ENCODE data around the gene CSRP2.

CSRP2 gene

DNA sequence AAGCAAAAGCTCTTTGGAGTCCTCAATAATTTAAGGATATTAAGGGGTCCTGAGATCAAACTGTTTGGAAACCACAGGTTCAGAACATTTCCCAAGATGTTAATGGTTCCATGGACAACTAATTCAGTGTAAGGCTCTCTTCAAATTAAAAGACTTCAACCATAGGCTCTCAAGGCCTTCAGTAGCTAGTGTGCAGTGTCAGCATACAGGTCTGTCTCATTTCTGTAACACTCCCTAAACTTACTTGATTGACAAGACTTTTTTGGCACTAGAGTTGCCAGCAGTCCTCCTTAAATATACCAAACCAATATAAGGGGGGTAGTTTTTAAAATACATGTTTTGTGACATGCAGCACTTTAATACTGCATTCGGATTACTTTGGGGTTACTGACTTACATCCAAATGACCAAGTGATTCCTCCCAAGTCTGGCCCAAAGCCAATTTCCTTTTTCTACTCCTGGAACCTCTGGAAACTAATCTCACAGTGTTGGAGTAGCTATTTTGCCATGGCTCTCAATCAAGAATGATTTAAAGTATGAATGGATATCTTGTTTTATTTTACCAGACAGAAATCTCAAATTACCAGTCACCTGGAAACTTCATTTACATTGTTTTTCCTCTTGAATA, 22.7 kb downstream of the CSRP2 start:
- TF ChIP-seq, protein P1, sequence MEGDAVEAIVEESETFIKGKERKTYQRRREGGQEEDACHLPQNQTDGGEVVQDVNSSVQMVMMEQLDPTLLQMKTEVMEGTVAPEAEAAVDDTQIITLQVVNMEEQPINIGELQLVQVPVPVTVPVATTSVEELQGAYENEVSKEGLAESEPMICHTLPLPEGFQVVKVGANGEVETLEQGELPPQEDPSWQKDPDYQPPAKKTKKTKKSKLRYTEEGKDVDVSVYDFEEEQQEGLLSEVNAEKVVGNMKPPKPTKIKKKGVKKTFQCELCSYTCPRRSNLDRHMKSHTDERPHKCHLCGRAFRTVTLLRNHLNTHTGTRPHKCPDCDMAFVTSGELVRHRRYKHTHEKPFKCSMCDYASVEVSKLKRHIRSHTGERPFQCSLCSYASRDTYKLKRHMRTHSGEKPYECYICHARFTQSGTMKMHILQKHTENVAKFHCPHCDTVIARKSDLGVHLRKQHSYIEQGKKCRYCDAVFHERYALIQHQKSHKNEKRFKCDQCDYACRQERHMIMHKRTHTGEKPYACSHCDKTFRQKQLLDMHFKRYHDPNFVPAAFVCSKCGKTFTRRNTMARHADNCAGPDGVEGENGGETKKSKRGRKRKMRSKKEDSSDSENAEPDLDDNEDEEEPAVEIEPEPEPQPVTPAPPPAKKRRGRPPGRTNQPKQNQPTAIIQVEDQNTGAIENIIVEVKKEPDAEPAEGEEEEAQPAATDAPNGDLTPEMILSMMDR (IDR thresholded peaks at IDR 0.05) = no peak

DNA sequence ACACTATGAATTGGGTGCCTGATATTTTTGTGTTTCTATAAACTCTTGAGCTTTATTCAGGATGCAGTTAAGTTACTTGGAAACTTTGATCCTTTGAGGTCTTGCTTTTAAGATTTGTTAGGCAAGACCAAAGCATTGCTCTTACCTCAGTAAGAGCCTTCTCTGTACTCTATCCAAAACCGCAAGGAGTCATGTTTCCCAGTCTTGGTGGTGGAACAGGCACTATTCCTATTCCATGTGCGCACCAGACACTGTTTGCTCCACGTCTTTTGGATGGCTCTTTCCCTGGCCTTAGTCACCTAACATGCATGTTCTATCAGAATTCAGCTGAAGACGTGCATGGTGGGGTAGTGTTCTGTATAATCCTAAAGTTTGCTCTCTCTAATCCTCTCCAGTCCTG, 23.5 kb downstream of the CSRP2 start:
- TF ChIP-seq, protein P1 (IDR thresholded peaks at IDR 0.05) = no peak

DNA sequence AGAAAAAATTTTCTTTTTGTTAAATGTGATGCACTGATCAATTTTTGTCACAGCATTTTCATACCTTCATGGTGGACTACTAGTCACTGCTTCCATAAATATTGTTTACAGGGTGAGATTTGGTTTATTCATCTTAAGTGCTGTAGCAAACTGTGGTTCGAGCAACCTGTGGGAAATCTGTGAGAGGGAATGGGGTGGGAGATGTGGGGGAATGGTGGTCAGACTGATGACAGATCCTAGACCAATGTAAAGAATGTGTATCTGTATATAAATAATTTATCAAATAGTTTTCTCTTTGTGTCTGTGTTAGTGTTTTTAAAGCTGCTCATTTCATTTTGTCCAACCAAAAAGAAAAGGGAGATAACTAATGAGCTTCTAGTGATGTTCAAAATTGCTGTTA, 26.7 kb downstream of the CSRP2 start:
- TF ChIP-seq, protein P1 (IDR thresholded peaks at IDR 0.05) = no peak

DNA sequence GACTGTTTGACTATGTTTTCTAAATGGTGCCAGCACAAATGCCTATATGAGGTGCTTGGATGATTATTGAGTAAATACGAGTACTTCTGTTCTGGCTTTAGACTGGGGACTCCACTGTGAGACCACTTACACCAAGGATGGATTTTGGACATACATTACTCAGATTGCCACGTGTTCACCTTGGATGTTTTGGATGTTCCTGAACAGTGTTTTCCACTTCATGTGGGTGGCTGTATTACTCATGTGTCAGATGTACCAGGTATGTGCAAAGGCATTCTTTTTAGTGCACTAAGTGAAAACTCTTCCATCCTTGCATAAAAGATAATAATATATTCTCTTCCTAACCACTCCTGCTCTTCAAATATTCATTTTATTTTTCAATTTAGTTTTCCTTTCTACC, 30.7 kb downstream of the CSRP2 start:
- TF ChIP-seq, protein P1 (IDR thresholded peaks at IDR 0.05) = no peak

DNA sequence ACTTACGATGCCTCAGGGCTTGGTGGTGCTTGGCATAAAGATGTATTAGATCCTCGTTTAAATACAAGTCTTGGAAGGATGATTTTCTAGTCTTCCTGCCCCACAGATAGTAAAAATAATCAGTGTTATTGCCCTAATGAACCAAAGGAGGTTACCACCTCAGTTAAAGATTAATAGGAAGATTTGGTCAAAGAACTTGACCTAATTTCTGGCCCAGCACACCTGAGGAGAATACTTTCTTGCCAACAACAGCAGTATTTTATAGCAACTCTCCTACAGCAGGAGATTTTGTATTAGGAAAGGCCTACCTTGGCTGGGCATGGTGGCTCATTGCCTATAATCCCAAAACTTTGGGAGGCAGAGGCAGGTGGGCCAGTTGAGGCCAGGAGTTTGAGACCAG, 31.6 kb downstream of the CSRP2 start:
- TF ChIP-seq, protein P1 (IDR thresholded peaks at IDR 0.05) = no peak

DNA sequence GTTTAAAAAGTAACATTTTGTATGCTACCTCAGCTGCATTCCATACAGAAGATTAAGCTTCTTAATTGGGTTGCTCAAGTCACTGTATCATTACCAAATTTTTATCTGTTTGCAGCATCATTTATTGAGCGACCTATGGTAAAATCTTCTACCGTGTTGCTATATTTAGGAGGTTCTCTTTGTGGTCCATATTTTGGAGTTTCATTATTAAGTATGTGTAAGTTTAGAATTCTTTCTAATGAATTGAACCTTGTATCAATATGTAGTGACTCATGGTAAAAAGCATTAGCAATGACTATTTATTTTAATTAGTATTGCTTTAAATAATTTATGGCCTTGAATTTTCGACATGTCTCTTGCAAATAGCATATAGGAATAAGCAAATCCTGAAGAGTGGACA, 42.2 kb downstream of the CSRP2 start:
- TF ChIP-seq, protein P1 (IDR thresholded peaks at IDR 0.05) = no peak

DNA sequence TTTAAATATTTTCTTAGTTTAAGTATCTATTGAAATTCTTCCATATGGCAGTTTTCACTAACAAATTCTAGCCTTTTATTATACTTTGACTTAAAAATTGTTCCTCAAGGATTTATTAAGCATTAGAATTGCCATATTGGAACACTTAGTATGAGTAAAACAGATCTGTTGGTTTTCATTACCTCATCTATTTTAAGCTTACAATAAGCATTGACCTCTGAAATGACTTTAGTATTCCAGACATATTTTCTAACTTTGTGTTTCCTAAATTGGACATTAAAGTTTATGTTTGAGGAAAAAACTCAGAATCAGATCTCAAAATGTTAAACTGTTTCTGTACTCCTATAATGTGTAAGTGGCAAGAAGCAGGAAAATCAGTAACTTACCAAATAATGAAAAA, 48.4 kb downstream of the CSRP2 start:
- TF ChIP-seq, protein P1 (IDR thresholded peaks at IDR 0.05) = no peak
